Measurements from ENCODE around the gene ST8SIA1. TPM values are rescaled to one million over a fixed set of nuclear protein-coding genes. Genes with fewer than 3 reads are reported as not detected.

Gene ST8SIA1
- total RNA-seq, 1 donor from 2014 or later, result 1.2 TPM

DNA sequence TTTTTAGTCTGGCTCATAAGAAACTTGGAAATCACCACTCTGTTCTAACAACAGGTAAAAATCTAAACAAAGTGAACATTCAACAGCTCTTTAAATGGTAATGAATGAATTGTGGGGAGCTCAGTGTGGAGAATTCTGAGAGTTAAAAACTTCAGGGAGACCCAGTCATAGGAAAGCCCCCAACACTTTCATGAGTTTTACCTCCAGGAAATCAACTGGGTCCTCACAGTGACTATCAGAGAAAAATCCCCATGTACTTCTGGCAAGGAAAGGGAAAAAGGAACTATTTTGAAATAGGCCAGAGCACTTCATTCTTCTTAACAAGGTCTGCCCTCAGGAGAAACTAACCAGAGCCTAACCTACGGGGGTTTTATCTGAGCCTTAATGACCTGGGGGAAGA, 153.8 kb downstream of the ST8SIA1 start:
- no peaks in the 10 kb centered on the region for H3K36me3 Mint-ChIP-seq (ENCODE audit: low read depth)
- no peak for DNase-seq (ENCODE audit: low spot score)
- H3K27me3 Mint-ChIP-seq (ENCODE audit: low read depth), result no peaks in the 10 kb centered on the region
- H3K4me3 Mint-ChIP-seq (ENCODE audit: unreplicated experiment), result no peak overlapping the region
- H3K27ac Mint-ChIP-seq (ENCODE audit: unreplicated experiment), result no peak overlapping the region
- TF ChIP-seq, protein P1, sequence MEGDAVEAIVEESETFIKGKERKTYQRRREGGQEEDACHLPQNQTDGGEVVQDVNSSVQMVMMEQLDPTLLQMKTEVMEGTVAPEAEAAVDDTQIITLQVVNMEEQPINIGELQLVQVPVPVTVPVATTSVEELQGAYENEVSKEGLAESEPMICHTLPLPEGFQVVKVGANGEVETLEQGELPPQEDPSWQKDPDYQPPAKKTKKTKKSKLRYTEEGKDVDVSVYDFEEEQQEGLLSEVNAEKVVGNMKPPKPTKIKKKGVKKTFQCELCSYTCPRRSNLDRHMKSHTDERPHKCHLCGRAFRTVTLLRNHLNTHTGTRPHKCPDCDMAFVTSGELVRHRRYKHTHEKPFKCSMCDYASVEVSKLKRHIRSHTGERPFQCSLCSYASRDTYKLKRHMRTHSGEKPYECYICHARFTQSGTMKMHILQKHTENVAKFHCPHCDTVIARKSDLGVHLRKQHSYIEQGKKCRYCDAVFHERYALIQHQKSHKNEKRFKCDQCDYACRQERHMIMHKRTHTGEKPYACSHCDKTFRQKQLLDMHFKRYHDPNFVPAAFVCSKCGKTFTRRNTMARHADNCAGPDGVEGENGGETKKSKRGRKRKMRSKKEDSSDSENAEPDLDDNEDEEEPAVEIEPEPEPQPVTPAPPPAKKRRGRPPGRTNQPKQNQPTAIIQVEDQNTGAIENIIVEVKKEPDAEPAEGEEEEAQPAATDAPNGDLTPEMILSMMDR (IDR thresholded peaks at IDR 0.05), result no peak
- H3K9me3 Mint-ChIP-seq (ENCODE audit: low read depth), result peaks cover 3% of the 10 kb centered on the region
- no peaks in the 10 kb centered on the region for H3K4me1 Mint-ChIP-seq (ENCODE audit: low read depth)

DNA sequence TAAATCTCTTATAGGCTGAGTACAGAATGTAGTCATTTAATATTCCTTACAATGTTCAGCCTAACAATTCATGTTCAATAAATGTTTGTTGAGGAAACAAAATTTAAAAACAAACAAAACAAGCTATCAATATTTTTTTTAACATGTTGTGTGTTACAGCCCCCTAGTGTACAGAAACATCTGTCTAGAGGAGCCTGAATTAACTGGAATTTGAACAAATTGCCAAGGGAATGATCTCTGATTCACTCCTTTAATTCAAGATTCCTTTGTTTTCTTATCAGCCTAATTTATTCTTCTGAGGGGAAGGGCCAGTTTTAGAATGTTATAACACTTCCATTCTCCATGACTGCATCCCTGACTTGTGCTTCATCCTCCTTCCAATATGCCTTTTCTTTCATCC, 161.3 kb downstream of the ST8SIA1 start:
- no peak overlapping the region for H3K27ac Mint-ChIP-seq (ENCODE audit: unreplicated experiment)
- no peak overlapping the region for H3K4me3 Mint-ChIP-seq (ENCODE audit: unreplicated experiment)
- no peaks in the 10 kb centered on the region for H3K4me1 Mint-ChIP-seq (ENCODE audit: low read depth)
- H3K27me3 Mint-ChIP-seq (ENCODE audit: low read depth), result no peaks in the 10 kb centered on the region
- DNase-seq (ENCODE audit: low spot score), result no peak
- TF ChIP-seq, protein P1 (IDR thresholded peaks at IDR 0.05), result peak; percentile 51
- no peaks in the 10 kb centered on the region for H3K36me3 Mint-ChIP-seq (ENCODE audit: low read depth)
- peaks cover 3% of the 10 kb centered on the region for H3K9me3 Mint-ChIP-seq (ENCODE audit: low read depth)

DNA sequence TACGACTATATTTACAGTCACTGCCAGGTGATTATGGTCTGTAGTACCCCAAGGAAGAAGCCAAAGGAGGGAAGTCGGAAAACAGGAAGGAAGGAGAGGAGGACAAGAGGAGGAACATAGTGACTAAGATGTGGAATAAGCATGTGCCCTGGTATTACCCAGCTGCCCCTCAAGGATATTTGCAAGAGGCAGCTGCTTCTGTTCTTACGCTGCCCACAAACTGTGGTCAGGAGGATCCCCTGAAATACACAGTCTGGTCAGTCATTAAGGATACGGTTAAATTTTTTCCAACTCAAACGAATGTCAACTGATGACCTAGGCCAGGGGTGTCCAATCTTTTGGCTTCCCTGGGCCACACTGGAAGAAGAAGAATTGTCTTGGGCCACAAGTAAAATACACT, 162.0 kb downstream of the ST8SIA1 start:
- Mint-ChIP-seq H3K9me3 (ENCODE audit: low read depth) (peaks cover under 1% of the 10 kb centered on the region), H3K27me3 (ENCODE audit: low read depth) (no peaks in the 10 kb centered on the region), H3K36me3 (ENCODE audit: low read depth) (no peaks in the 10 kb centered on the region), H3K4me3 (ENCODE audit: unreplicated experiment) (no peak overlapping the region), H3K4me1 (ENCODE audit: low read depth) (no peaks in the 10 kb centered on the region), H3K27ac (ENCODE audit: unreplicated experiment) (no peak overlapping the region)
- TF ChIP-seq, protein P1 (IDR thresholded peaks at IDR 0.05), result no peak
- DNase-seq (ENCODE audit: low spot score), result no peak

DNA sequence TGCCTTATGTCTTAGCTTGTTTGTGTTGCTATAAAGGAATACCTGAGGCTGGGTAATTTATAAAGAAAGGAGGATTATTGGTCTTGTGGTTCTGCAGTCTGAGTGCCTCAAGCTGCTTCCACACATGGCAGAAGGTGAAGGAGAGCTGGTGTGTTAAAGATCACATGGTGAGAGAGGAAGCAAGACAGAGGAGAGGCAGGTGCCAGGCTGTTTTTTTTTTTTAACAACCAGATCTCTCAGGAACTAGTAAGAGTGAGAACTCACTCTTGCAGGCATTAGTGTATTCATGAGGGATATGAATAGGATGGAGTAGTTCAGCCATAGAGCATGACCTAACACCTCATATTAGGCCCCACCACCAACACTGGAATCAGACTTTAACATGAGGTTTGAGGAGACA, 165.1 kb downstream of the ST8SIA1 start:
- DNase-seq (ENCODE audit: low spot score), result no peak
- Mint-ChIP-seq H3K9me3 (ENCODE audit: low read depth) (no peaks in the 10 kb centered on the region), H3K27me3 (ENCODE audit: low read depth) (no peaks in the 10 kb centered on the region), H3K4me3 (ENCODE audit: unreplicated experiment) (no peak overlapping the region), H3K27ac (ENCODE audit: unreplicated experiment) (no peak overlapping the region), H3K4me1 (ENCODE audit: low read depth) (no peaks in the 10 kb centered on the region), H3K36me3 (ENCODE audit: low read depth) (no peaks in the 10 kb centered on the region)
- TF ChIP-seq, protein P1 (IDR thresholded peaks at IDR 0.05), result no peak

DNA sequence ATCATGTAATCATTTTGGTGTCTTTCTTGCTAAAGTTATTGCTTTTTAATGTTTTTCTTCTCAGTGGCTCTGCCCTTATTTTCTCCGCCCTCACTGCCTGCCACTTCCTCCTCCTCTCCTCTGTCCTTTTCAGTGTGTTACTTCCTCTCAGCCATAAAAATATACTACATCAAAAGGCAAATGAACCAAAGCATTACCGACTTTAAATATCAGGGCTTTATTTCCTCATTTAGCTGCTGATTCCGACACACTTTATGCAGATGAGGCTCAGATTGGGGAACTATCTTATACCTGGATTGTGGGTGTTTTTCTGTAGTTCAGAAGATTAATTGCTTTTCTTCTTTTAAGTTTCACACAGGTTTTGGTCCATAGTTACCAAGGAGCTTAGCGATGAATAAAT, 170.4 kb downstream of the ST8SIA1 start:
- no peak overlapping the region for H3K4me3 Mint-ChIP-seq (ENCODE audit: unreplicated experiment)

More for the DNA sequence above, 170.4 kb downstream of the ST8SIA1 start:
- Mint-ChIP-seq H3K27me3 (ENCODE audit: low read depth) (no peaks in the 10 kb centered on the region), H3K4me1 (ENCODE audit: low read depth) (no peaks in the 10 kb centered on the region), H3K36me3 (ENCODE audit: low read depth) (no peaks in the 10 kb centered on the region), H3K9me3 (ENCODE audit: low read depth) (peaks cover 7% of the 10 kb centered on the region), H3K27ac (ENCODE audit: unreplicated experiment) (no peak overlapping the region)
- TF ChIP-seq, protein P1 (IDR thresholded peaks at IDR 0.05), result no peak
- no peak for DNase-seq (ENCODE audit: low spot score)

Measured in chondrocyte (in vitro differentiated cells).